Parietal lobe (tissue), 1 donor: Measurements from ENCODE around the gene LYSMD1. TPM values are rescaled to one million over a fixed set of nuclear protein-coding genes. Genes with fewer than 3 reads are reported as not detected.

Source experiments
- total RNA-seq: library from RNA; depleted of rRNA; stranded (reverse); fragments of >200 nt; gene quantifications from one replicate; pipeline ENCODE4 v1.2.3, GENCODE V29; 2014

Gene LYSMD1, protein sequence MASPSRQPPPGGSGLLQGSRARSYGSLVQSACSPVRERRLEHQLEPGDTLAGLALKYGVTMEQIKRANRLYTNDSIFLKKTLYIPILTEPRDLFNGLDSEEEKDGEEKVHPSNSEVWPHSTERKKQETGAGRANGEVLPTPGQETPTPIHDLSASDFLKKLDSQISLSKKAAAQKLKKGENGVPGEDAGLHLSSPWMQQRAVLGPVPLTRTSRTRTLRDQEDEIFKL
- 17.2 TPM for total RNA-seq

DNA sequence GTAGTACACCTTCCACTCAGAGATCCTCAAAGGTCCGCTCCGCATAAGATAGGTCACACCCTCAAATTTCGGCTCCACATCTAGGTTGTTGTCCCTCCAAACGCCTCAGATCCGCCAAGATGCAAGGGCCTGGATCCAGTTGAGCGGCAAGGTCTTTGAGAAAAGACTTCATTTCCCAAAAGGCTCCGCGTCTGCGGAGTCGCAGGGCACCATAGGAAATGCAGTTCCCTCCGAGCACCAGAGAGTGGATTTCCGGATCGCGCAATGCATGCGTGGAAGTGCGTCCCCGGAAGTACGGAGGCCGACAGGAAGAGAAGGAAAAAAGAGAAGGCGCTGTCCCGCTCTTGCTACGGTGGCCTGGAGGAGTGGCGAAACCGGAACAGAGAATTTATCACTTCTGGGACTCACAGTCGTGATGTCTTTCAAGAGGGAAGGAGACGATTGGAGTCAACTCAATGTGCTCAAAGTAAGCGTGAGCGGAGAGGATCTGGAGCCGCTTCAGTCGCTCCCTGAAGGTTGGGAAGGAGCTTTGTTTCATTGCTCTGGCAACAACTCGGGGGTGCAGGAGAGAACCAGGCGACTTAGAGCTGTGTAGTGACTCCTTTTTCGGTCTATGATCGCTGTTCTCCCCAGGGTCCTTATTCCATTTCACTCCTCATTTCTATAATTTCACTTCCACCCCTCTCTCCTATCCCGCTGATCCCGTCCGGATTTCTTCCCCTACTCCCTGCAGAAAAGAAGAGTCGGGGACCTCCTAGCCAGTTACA, at the start of gene LYSMD1, which contains the start of gene SCNM1:
Gene LYSMD1, minus strand, starts transcription at position 165 of the 767 bp plus-strand sequence. CDS start 644 bp downstream, outside the sequence.
Gene SCNM1, plus strand, starts transcription at position 407 of the 767 bp plus-strand sequence. Its CDS starts 9 bp downstream, at position 416.

DNA sequence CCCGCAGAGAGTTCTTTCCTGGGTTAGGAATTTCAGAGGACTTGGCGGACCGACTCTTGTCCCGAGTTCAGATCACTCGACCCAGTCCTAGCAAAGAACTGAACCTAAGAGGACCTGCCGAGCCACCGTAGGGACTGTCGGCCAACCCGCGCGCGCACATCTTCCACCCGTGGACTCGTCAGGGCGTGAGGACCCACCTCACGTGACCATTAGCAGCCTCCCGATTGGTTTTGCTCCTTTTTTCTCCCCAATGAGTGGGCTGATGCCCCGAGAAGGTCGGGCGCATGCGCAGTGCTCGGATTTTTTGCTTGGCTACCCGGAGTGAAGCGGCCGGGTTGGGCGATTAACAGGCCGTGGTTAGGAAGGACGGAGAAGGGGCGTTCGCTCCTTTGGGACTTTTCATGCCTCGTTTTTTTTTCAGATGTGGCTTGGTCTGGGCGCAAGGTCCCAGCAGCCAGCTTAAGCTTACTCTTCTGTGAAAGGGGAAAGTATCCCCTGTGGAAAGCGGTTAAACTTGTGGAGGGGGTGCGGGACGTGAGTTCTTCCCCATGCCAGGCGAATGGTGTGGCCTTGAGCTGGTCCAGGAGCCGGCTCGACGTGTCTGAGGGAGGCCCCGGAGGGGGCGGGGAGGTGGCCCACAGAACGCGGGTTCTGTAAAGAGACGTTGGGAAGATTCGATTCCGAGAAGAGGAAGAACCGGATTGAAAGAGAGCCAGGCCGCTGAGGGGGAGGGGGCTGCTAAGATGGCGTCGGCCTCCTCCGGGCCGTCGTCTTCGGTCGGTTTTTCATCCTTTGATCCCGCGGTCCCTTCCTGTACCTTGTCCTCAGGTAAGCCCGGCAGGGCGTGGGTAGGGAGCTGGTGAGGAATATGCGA, 32.8 kb upstream of the LYSMD1 start, which contains the start of gene PIP5K1A:
Gene PIP5K1A, plus strand, starts transcription at position 299 of the 874 bp plus-strand sequence. Its CDS starts 445 bp downstream, at position 744.

DNA sequence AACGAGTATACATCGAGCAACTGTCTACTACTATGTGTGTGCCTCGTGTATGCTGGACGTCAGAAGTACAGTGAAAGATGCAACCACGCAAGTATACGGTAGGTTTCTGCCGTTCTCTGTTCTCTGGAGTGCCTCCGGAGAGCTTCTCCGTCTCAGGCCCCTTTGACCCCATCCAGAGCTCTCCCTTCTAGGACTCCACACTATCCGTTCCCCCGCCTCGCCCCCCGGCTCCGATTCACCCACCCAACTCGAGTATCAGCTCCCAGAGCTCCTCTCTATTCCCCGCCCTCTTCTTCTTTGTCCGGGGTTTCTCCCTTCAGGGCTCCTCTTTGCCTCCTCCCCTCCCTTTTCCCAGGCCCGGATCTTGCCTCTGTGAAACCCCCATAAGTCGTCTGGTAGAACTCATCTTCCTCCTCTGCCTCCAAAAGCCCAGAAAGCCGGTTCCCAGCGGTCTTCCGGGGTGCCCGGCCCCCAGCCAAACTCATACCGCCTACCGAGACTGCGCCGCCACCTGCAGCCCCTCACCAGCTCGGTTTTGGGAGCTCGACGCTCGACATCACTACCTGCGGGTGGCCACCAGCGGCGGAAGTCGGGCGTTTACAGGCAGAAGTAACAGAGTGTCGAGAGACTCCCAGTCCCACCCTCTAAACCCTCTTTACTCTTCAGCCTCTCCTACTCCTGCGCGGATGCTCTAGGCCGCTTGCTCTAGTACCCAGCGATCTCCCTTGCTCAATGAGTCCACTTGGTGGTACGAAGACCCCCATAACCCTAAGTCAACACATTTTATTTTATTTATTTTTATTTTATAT, 24.1 kb upstream of the LYSMD1 start, which contains the start of gene VPS72:
Gene VPS72, minus strand, starts transcription at position 561 of the 809 bp plus-strand sequence. Its CDS starts 76 bp downstream, at position 485.

DNA sequence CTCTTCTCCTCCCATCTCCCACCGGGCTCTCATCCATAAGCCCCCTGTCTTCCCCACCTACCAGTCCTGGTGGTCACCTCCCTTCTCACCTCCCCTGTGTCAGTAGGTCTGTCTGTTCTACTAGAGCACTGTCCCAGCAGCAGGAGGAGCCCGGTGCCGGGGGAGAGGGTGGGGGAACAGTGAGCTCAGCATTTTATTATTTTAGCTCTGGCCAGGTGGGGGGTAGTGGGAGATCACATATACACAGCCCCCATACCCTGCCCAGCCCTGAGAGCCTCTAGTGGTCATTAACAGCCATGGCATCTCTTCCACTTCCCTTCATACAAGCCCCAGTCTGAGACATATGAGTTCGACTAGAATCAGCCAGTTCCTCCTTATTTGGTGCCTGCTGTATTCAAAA, 10.2 kb upstream of the LYSMD1 start, which contains the start of gene TMOD4:
Gene TMOD4, minus strand, starts transcription at position 119 of the 400 bp plus-strand sequence. CDS start 1,106 bp downstream, outside the sequence.

DNA sequence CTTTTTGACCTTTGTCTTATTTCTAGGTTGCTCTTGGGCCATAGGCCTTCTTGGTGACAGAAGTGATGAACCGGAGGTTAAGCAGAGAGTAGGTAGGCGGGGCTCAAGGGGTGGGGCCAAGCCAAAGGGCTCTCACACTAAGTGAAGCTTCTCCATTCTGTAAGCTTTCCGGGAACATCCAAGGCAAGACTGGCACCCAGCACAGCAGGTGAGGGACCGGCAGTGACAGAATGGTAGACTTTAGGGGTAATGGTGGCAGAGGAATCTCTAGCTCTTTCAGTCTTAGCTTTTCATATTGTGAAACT, 9.2 kb downstream of the LYSMD1 start, which contains the start of gene TNFAIP8L2:
Gene TNFAIP8L2, plus strand, starts transcription at position 135 of the 305 bp plus-strand sequence. CDS start 2,049 bp downstream, outside the sequence.

DNA sequence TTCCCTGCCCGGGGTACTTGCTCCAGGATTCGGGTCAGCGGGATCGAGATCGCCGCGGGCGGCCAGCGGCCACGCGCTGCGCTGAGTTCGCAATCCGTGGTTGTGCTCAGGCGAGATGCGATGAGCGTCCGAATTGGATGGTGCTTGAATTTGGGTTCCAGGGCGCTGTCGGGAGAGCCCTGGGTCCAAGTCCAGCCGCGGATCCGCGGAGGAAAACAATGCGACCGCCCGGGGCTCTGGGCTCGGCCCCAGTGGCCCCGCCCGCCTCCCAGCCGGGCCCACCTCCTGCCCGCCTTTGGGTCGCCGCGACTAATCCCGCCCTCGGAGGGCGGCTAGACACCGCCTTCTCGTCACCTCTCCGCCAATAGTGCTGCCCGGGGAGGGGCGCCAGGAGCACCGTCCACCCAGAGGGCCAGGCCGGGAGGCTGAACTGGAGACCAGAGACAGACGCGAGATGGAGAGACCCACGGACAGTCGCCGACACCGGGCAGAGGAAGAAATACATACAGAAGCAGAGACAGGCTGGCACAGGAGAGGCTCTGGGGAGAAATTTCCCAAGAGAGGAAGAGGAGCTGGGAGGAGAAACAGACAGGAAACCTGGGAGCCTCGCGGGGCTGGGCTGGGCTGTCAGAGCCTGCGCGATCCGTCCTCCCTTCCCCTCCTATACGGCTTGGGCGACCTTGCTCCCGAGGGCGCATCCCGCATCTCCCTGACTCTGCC, 19.1 kb downstream of the LYSMD1 start, which contains the start of gene SEMA6C:
Gene SEMA6C, minus strand, starts transcription at position 220 of the 720 bp plus-strand sequence. CDS start 4,010 bp downstream, outside the sequence.

Other genes starting within 250 kb of the LYSMD1 start
- gene SETDB1, start 239.5 kb downstream of the LYSMD1 start, total RNA-seq, result 78.3 TPM
- gene CERS2, start 191.1 kb downstream of the LYSMD1 start, total RNA-seq, result 36.0 TPM
- not detected for gene ANXA9, start 183.6 kb downstream of the LYSMD1 start, total RNA-seq
- gene MINDY1, start 159.0 kb downstream of the LYSMD1 start, total RNA-seq, result 14.4 TPM
- gene PRUNE1, start 157.5 kb downstream of the LYSMD1 start, total RNA-seq, result 25.0 TPM
- gene BNIPL, start 129.3 kb downstream of the LYSMD1 start, total RNA-seq, result 0.31 TPM
- 4.1 TPM for gene C1orf56, start 118.2 kb downstream of the LYSMD1 start, total RNA-seq
- 44.1 TPM for gene CDC42SE1, start 106.3 kb downstream of the LYSMD1 start, total RNA-seq
- gene MLLT11, start 105.5 kb downstream of the LYSMD1 start, total RNA-seq, result 72.9 TPM
- 13.8 TPM for gene GABPB2, start 95.1 kb downstream of the LYSMD1 start, total RNA-seq
- gene SEMA6C, start 19.3 kb downstream of the LYSMD1 start, total RNA-seq, result 40.1 TPM
- 0.94 TPM for gene TNFAIP8L2, start 9.3 kb downstream of the LYSMD1 start, total RNA-seq
- gene SCNM1, start 242 bp upstream of the LYSMD1 start, total RNA-seq, result 23.2 TPM
- not detected for gene TMOD4, start 10.1 kb upstream of the LYSMD1 start, total RNA-seq
- 63.2 TPM for gene VPS72, start 24.3 kb upstream of the LYSMD1 start, total RNA-seq
- 95.8 TPM for gene PIP5K1A, start 32.6 kb upstream of the LYSMD1 start, total RNA-seq
- gene PSMD4, start 88.8 kb upstream of the LYSMD1 start, total RNA-seq, result 82.3 TPM
- 8.8 TPM for gene ZNF687, start 116.4 kb upstream of the LYSMD1 start, total RNA-seq
- 39.1 TPM for gene PI4KB, start 161.5 kb upstream of the LYSMD1 start, total RNA-seq
- 31.3 TPM for gene RFX5, start 181.3 kb upstream of the LYSMD1 start, total RNA-seq
- gene SELENBP1, start 206.8 kb upstream of the LYSMD1 start, total RNA-seq, result 5.3 TPM
- 224 TPM for gene PSMB4, start 233.7 kb upstream of the LYSMD1 start, total RNA-seq